Ishikawa (cell line): ENCODE data around the gene CCT2.

ENCODE experiments used
- CEBPB ChIP-seq: IDR thresholded peaks from 2 replicates; pipeline ENCODE4 v1.6.1; 2012
- CREB1 ChIP-seq: IDR thresholded peaks from 2 replicates; pipeline ENCODE4 v1.6.1; 2012; ENCODE audit warnings: low read depth
- EGR1 ChIP-seq: IDR thresholded peaks from 2 replicates; pipeline ENCODE4 v1.6.1; 2012
- EP300 ChIP-seq: IDR thresholded peaks from 2 replicates; pipeline ENCODE4 v1.6.1; 2012; ENCODE audit warnings: borderline replicate concordance
- FOXM1 ChIP-seq: IDR thresholded peaks from 2 replicates; pipeline ENCODE4 v1.6.1; 2012; ENCODE audit warnings: low read depth, borderline replicate concordance
- NFIC ChIP-seq: IDR thresholded peaks from 2 replicates; pipeline ENCODE4 v1.6.1; 2012
- RAD21 ChIP-seq: IDR thresholded peaks from 2 replicates; pipeline ENCODE4 v1.6.1; 2012; ENCODE audit warnings: low read depth
- TAF1 ChIP-seq: IDR thresholded peaks from 2 replicates; pipeline ENCODE4 v1.6.1; 2012; ENCODE audit warnings: low read depth, mild to moderate bottlenecking
- TCF12 ChIP-seq: IDR thresholded peaks from 2 replicates; pipeline ENCODE4 v1.6.1; 2012; ENCODE audit warnings: low read depth
- TEAD4 ChIP-seq: IDR thresholded peaks from 2 replicates; pipeline ENCODE4 v1.6.1; 2012
- YY1 ChIP-seq: IDR thresholded peaks from 2 replicates; pipeline ENCODE4 v1.6.1; 2012; ENCODE audit warnings: low read depth
- ZBTB7A ChIP-seq: IDR thresholded peaks from 2 replicates; pipeline ENCODE4 v1.6.1; 2012; ENCODE audit warnings: low read depth
- TF ChIP-seq, protein P1 (sequence below): IDR thresholded peaks from 2 replicates; pipeline ENCODE4 v1.6.1; 2012
- TF ChIP-seq, protein P2 (sequence below): IDR thresholded peaks from 2 replicates; pipeline ENCODE4 v1.6.1; 2012
- TF ChIP-seq, protein P3 (sequence below): IDR thresholded peaks from 2 replicates; pipeline ENCODE4 v1.6.1; 2012; ENCODE audit warnings: low read depth, mild to moderate bottlenecking

Gene CCT2

DNA sequence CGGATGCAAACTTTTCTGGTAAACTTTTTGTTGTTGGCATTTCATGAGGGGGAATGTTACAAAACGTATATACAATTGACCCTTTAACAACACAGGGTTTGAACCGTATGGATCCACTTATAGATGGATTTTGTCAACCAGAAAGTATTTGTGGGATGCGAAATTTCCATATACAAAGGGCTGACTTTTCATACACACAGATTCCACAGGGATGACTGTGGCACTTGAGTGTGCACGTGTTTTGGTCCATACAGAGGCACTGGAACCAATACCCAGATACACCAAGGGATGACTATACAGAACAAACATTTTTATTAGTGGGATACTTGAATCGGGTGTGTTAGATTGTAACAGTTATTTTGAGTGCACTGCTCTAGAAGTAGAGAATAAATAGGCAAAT lies 29.8 kb upstream of the CCT2 start:
- no peak for TF ChIP-seq NFIC
- TF ChIP-seq TEAD4: peak; percentile 39; the same call in 1 of the 2 replicates

DNA sequence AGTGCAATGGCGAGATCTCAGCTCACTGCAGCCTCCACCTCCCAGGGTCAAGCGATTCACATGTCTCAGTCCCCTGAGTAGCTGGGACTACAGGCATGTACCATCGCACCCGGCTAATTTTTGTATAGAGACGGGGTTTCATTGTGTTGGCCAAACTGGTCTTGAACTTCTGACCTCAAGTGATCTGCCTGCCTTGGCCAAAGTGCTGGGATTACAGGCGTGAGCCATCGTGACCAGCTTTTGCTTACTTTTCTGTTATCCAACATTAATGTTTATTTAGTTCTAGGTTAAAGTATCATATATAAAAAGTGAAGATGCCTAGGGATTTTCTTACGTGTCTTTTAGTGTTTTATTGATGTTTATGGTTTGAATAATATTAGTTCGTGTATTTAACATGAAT lies 28.9 kb upstream of the CCT2 start:
- TF ChIP-seq NFIC (no peak), EP300 (no peak), TEAD4 (no peak), EGR1 (no peak), YY1 (no peak), FOXM1 (no peak), ZBTB7A (no peak), TCF12 (no peak), CREB1 (no peak), TAF1 (no peak), RAD21 (no peak), CEBPB (no peak)
- TF ChIP-seq, protein P1, sequence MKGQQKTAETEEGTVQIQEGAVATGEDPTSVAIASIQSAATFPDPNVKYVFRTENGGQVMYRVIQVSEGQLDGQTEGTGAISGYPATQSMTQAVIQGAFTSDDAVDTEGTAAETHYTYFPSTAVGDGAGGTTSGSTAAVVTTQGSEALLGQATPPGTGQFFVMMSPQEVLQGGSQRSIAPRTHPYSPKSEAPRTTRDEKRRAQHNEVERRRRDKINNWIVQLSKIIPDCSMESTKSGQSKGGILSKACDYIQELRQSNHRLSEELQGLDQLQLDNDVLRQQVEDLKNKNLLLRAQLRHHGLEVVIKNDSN: no peak
- TF ChIP-seq, protein P2, sequence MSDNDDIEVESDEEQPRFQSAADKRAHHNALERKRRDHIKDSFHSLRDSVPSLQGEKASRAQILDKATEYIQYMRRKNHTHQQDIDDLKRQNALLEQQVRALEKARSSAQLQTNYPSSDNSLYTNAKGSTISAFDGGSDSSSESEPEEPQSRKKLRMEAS: no peak
- TF ChIP-seq, protein P3, sequence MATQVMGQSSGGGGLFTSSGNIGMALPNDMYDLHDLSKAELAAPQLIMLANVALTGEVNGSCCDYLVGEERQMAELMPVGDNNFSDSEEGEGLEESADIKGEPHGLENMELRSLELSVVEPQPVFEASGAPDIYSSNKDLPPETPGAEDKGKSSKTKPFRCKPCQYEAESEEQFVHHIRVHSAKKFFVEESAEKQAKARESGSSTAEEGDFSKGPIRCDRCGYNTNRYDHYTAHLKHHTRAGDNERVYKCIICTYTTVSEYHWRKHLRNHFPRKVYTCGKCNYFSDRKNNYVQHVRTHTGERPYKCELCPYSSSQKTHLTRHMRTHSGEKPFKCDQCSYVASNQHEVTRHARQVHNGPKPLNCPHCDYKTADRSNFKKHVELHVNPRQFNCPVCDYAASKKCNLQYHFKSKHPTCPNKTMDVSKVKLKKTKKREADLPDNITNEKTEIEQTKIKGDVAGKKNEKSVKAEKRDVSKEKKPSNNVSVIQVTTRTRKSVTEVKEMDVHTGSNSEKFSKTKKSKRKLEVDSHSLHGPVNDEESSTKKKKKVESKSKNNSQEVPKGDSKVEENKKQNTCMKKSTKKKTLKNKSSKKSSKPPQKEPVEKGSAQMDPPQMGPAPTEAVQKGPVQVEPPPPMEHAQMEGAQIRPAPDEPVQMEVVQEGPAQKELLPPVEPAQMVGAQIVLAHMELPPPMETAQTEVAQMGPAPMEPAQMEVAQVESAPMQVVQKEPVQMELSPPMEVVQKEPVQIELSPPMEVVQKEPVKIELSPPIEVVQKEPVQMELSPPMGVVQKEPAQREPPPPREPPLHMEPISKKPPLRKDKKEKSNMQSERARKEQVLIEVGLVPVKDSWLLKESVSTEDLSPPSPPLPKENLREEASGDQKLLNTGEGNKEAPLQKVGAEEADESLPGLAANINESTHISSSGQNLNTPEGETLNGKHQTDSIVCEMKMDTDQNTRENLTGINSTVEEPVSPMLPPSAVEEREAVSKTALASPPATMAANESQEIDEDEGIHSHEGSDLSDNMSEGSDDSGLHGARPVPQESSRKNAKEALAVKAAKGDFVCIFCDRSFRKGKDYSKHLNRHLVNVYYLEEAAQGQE: no peak

DNA sequence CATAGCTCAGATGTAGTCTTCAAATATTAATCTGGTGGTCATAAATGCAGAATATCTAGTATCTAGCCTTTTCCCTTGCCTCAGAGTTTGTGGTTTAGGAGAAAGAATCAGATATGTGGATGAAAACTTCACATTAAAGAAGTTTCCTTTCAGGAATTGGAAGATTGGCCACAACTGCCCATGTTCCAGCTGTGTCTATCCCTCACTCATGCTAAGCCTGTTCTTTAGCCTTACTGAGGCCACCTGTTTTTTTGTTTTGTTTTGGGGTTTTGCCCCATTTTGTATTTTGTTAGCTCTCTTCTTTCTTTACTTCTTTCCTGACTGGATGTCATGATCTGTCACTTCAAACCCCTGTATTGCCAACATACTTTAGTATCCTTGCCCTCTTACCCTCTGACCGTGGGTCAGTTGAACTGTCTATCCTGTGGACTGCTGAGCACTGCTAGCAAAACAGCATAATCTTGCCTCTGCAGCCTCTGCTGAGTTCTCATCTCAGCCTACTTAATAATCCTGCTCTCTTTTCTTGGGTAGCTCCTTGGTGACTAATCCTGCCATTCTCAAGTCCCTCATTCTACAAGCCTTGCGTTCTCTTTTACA lies 22.0 kb upstream of the CCT2 start:
- TF ChIP-seq, protein P2: no peak
- TF ChIP-seq ZBTB7A: no peak
- no peak for TF ChIP-seq TCF12

DNA sequence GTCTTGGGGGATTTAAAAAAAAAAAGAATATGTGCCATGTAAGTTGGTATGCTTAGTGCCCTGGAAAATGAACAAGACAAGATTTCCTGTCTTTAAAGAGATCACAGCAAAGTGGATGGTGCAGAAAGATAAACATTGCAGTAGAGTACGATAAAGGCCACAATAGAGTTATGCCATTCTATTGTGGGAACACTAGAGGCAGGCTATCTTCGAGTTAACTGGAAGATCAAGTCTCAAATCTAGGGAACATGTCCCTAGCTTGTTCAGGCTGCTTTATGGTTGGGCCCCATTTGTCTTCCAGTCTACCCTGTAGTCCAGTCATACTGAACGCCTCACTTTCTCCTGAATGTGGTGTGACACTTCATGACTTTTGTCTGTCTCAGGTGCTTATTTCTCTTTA lies 18.7 kb upstream of the CCT2 start:
- TF ChIP-seq CEBPB (no peak), NFIC (no peak), TCF12 (no peak), TEAD4 (no peak), TAF1 (no peak), RAD21 (no peak), EP300 (no peak), ZBTB7A (no peak), CREB1 (no peak), FOXM1 (no peak), YY1 (no peak), EGR1 (no peak)
- TF ChIP-seq, protein P1: no peak
- TF ChIP-seq, protein P2: no peak
- TF ChIP-seq, protein P3: no peak

DNA sequence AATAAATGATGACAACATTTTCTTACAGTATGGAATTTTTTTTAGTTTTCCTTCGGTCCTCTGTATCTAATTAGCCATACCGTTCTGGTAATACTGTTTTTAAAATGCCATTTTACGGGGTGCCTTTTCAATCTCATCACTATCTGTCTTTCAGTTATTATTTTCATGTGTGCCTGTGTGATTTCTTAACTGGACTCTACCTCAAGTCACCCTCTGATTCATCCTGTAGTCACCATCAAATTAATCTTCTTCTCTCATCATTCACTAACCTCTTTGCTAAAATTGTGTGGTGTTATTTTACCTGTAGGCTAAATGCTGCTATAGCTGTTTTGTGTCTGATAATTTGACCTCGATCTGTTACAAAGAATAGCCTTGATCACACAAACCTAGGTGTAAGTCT lies 16.0 kb upstream of the CCT2 start:
- TF ChIP-seq, protein P3: no peak
- TF ChIP-seq CREB1 (no peak), FOXM1 (no peak), RAD21 (no peak), TAF1 (no peak), TCF12 (no peak), NFIC (no peak), YY1 (no peak)
- TF ChIP-seq, protein P1: no peak
- TF ChIP-seq, protein P2: no peak
